Measurements from ENCODE around the gene ADAM33.

DNA sequence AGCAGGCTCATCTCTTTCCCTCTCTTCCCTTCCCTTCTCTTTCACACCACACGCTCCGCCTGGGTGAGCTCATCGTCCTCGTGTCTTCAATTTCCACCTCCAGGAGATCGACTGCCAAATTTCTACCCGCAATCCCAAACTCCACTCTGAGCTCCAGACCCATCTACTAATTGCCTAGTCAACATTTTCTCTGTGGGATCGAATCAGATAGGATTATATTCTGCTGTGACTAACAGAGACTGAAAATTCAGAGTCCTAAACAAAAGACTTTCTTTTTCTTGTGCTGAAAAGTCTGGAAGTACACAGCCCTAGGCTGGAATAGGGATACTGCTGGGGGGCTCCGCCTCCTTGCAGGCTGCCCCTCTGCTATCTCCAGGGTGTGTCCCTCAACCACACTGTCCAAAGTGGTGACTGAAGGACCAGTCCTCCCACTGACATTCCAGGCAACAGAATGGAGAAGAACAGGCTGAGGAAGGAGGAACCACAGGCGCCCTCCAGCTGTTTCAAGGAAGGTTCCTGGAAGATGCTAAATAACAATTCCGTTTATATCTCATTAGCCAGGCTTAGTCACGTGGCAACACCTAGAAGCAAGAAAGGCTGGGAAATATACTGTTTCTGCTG lies 45.7 kb upstream of the ADAM33 start:
- TF ChIP-seq, protein P1, sequence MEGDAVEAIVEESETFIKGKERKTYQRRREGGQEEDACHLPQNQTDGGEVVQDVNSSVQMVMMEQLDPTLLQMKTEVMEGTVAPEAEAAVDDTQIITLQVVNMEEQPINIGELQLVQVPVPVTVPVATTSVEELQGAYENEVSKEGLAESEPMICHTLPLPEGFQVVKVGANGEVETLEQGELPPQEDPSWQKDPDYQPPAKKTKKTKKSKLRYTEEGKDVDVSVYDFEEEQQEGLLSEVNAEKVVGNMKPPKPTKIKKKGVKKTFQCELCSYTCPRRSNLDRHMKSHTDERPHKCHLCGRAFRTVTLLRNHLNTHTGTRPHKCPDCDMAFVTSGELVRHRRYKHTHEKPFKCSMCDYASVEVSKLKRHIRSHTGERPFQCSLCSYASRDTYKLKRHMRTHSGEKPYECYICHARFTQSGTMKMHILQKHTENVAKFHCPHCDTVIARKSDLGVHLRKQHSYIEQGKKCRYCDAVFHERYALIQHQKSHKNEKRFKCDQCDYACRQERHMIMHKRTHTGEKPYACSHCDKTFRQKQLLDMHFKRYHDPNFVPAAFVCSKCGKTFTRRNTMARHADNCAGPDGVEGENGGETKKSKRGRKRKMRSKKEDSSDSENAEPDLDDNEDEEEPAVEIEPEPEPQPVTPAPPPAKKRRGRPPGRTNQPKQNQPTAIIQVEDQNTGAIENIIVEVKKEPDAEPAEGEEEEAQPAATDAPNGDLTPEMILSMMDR (IDR thresholded peaks at IDR 0.05), result no peak
- TF ChIP-seq EZH2 (IDR thresholded peaks at IDR 0.05), result no peak
- TF ChIP-seq EZH2phosphoT487 (IDR thresholded peaks at IDR 0.05), result no peak
